HK-2 (cell line): ENCODE data around the gene GABRG3.

Experiments used
- DNase-seq: peaks from one replicate; pipeline ENCODE4 v3.0.0-alpha.2; 2018; ENCODE audit not compliant: unreplicated experiment

Gene GABRG3

GRCh38 chr15:27412415-27412814, 441.4 kb downstream of the GABRG3 start:
- DNase-seq: no peak

GRCh38 chr15:27414168-27414870, 443.3 kb downstream of the GABRG3 start:
- no peak for DNase-seq

- DNase-seq: no peak
These were observed 447.7 kb downstream of the GABRG3 start for GRCh38 chr15:27418726-27419125.

- no peak for DNase-seq
These were observed 452.0 kb downstream of the GABRG3 start for GRCh38 chr15:27422997-27423396.

GRCh38 chr15:27426805-27427204, 455.8 kb downstream of the GABRG3 start:
- no peak for DNase-seq

- DNase-seq: no peak
These were observed 456.3 kb downstream of the GABRG3 start for GRCh38 chr15:27427276-27427675.

GRCh38 chr15:27428151-27428550, 457.2 kb downstream of the GABRG3 start:
- DNase-seq: no peak

- no peak for DNase-seq
These were observed 458.6 kb downstream of the GABRG3 start for GRCh38 chr15:27429577-27429976.

- no peak for DNase-seq
These were observed 462.6 kb downstream of the GABRG3 start for GRCh38 chr15:27433604-27434003.

- no peak for DNase-seq
These were observed 467.7 kb downstream of the GABRG3 start for GRCh38 chr15:27438403-27439375.

- no peak for DNase-seq
These were observed 470.1 kb downstream of the GABRG3 start for GRCh38 chr15:27441120-27441519.

- DNase-seq: no peak
These were observed 477.3 kb downstream of the GABRG3 start for GRCh38 chr15:27448234-27448633.

GRCh38 chr15:27448986-27449385, 478.0 kb downstream of the GABRG3 start:
- DNase-seq: no peak

GRCh38 chr15:27449941-27450340, 479.0 kb downstream of the GABRG3 start:
- no peak for DNase-seq

GRCh38 chr15:27454281-27455075, 483.5 kb downstream of the GABRG3 start:
- no peak for DNase-seq

- DNase-seq: no peak
These were observed 485.8 kb downstream of the GABRG3 start for GRCh38 chr15:27456807-27457206.

GRCh38 chr15:27457766-27458165, 486.8 kb downstream of the GABRG3 start:
- no peak for DNase-seq

- DNase-seq: no peak
These were observed 487.5 kb downstream of the GABRG3 start for GRCh38 chr15:27458345-27459084.

- no peak for DNase-seq
These were observed 488.9 kb downstream of the GABRG3 start for GRCh38 chr15:27459836-27460235.

GRCh38 chr15:27461181-27461580, 490.2 kb downstream of the GABRG3 start:
- DNase-seq: no peak

GRCh38 chr15:27463525-27464088, 492.6 kb downstream of the GABRG3 start:
- no peak for DNase-seq
